Measurements from ENCODE around the gene CCDC167. TPM values are rescaled to one million over a fixed set of nuclear protein-coding genes. Genes with fewer than 3 reads are reported as not detected.
A peak's percentile ranks its signal among the peaks of the same experiment; 100 is the strongest.
"Not testable (repeated sequence)": the region's sequence is repeated elsewhere in the genome, so short reads cannot be mapped to it uniquely, and the experiment has no call there.

Gene CCDC167
- total and polyA plus RNA-seq, 2 donors (not counting 1 experiment from before 2014, with no cell fraction given) = 11.1 to 60.1 TPM

GRCh38 chr6:37451441-37452193, 48.1 kb downstream of the CCDC167 start:
- Histone ChIP-seq H3K4me2 (replicated peaks; ENCODE audit: low read depth, low read length, poor library complexity, severe bottlenecking) (no peak overlapping the region), H4K20me1 (ENCODE audit: control insufficient read depth, insufficient read depth, low read length, poor library complexity, severe bottlenecking) (peaks cover 14% of the 10 kb centered on the region), H3K4me3 (ENCODE audit: control extremely low read depth in 1 of 5, extremely low read depth in 1 of 5, insufficient read depth in 1 of 5, low read depth in 2 of 5, low read length in 4 of 5) (no peak overlapping the region), H3K36me3 (replicated peaks in 1 of 2; ENCODE audit: control extremely low read depth in 1 of 2, control insufficient read depth in 1 of 2, extremely low read depth in 1 of 2, insufficient read depth in 2 of 2, low read length in 1 of 2) (peaks cover 14 to 90% of the 10 kb centered on the region in 2 experiments), H3K79me2 (ENCODE audit: control insufficient read depth, insufficient read depth, low read length) (peaks cover 15% of the 10 kb centered on the region), H2AFZ (ENCODE audit: insufficient read depth, low read depth, low read length, poor library complexity, severe bottlenecking) (no peak overlapping the region), H3K27me3 (replicated peaks in 1 of 4; ENCODE audit: control extremely low read depth in 1 of 4, control insufficient read depth in 3 of 4, insufficient read depth in 4 of 4, low read length in 3 of 4) (no peaks in the 10 kb centered on the region), H3K4me1 (ENCODE audit: control insufficient read depth in 2 of 2, insufficient read depth in 2 of 2, low read length in 2 of 2) (no peaks in the 10 kb centered on the region), H3K9ac (ENCODE audit: low read length) (no peak overlapping the region), H3K27ac (ENCODE audit: low read length in 2 of 2) (no peak overlapping the region), H3K9me3 (ENCODE audit: control extremely low read depth in 1 of 3, control insufficient read depth in 2 of 3, insufficient read depth in 1 of 3, low read length in 2 of 3) (no peaks in the 10 kb centered on the region)
- intact Hi-C loops (cut with micrococcal nuclease) = no loop called here
- DNase-seq (no peak), ATAC-seq (ENCODE audit: low read depth) (no peak)
- H3K27me3 Mint-ChIP-seq = no peaks in the 10 kb centered on the region
- H3K27ac Mint-ChIP-seq = no peak overlapping the region
- H3K4me1 Mint-ChIP-seq = no peaks in the 10 kb centered on the region
- H3K9me3 Mint-ChIP-seq (ENCODE audit: insufficient read depth) = no peaks in the 10 kb centered on the region
- 100% methylated on average over 1 of the region's 2 CpGs for WGBS (ENCODE audit: insufficient coverage)
- CTCF ChIA-PET = no interaction called here
- no peak overlapping the region for H3K4me3 Mint-ChIP-seq
- TF ChIP-seq EZH2 (IDR thresholded peaks at IDR 0.05; ENCODE audit: borderline replicate concordance, insufficient read depth, low read depth, low read length, poor library complexity, severe bottlenecking) (no peak), CTCF (IDR thresholded peaks at IDR 0.05) (no peak)
- POLR2A ChIA-PET = no interaction called here

GRCh38 chr6:37449984-37450383, 49.7 kb downstream of the CCDC167 start:
- H3K4me2 ChIP-seq (replicated peaks; ENCODE audit: low read depth, low read length, poor library complexity, severe bottlenecking) = no peak overlapping the region
- no peak overlapping the region for H2AFZ ChIP-seq (ENCODE audit: insufficient read depth, low read depth, low read length, poor library complexity, severe bottlenecking)
- DNase-seq (no peak), ATAC-seq (ENCODE audit: low read depth) (no peak)
- Mint-ChIP-seq H3K4me1 (no peaks in the 10 kb centered on the region), H3K9me3 (ENCODE audit: insufficient read depth) (no peaks in the 10 kb centered on the region), H3K27ac (no peak overlapping the region), H3K27me3 (no peaks in the 10 kb centered on the region), H3K4me3 (no peak overlapping the region)
- peaks cover 30% of the 10 kb centered on the region for H3K79me2 ChIP-seq (ENCODE audit: control insufficient read depth, insufficient read depth, low read length)
- H3K9ac ChIP-seq (ENCODE audit: low read length) = no peak overlapping the region
- 88% methylated on average over 4 of the region's 4 CpGs for WGBS (ENCODE audit: insufficient coverage)
- ChIA-PET CTCF (no interaction called here), POLR2A (no interaction called here)
- no peak overlapping the region for H3K27ac ChIP-seq (ENCODE audit: low read length in 2 of 2)
- no peaks in the 10 kb centered on the region for H3K9me3 ChIP-seq (ENCODE audit: control extremely low read depth in 1 of 3, control insufficient read depth in 2 of 3, insufficient read depth in 1 of 3, low read length in 2 of 3)
- peaks cover 6% of the 10 kb centered on the region for H4K20me1 ChIP-seq (ENCODE audit: control insufficient read depth, insufficient read depth, low read length, poor library complexity, severe bottlenecking)
- intact Hi-C loops (cut with micrococcal nuclease) = no loop called here
- H3K4me1 ChIP-seq (ENCODE audit: control insufficient read depth in 2 of 2, insufficient read depth in 2 of 2, low read length in 2 of 2) = no peaks in the 10 kb centered on the region
- no peaks in the 10 kb centered on the region for H3K27me3 ChIP-seq (replicated peaks in 1 of 4; ENCODE audit: control extremely low read depth in 1 of 4, control insufficient read depth in 3 of 4, insufficient read depth in 4 of 4, low read length in 3 of 4)
- no peak overlapping the region for H3K4me3 ChIP-seq (ENCODE audit: control extremely low read depth in 1 of 5, extremely low read depth in 1 of 5, insufficient read depth in 1 of 5, low read depth in 2 of 5, low read length in 4 of 5)
- H3K36me3 ChIP-seq (replicated peaks in 1 of 2; ENCODE audit: control extremely low read depth in 1 of 2, control insufficient read depth in 1 of 2, extremely low read depth in 1 of 2, insufficient read depth in 2 of 2, low read length in 1 of 2) = peaks cover 16 to 89% of the 10 kb centered on the region in 2 experiments
- no peak for TF ChIP-seq EZH2 (IDR thresholded peaks at IDR 0.05; ENCODE audit: borderline replicate concordance, insufficient read depth, low read depth, low read length, poor library complexity, severe bottlenecking)
- no peak for TF ChIP-seq CTCF (IDR thresholded peaks at IDR 0.05)

- Mint-ChIP-seq H3K4me1 (peaks cover 12% of the 10 kb centered on the region), H3K27ac (peak overlapping the region; percentile 51), H3K4me3 (peak overlapping the region; percentile 76)
- Histone ChIP-seq H3K4me2 (replicated peaks; ENCODE audit: low read depth, low read length, poor library complexity, severe bottlenecking) (peak overlapping the region; percentile 67), H3K36me3 (replicated peaks in 1 of 2; ENCODE audit: control extremely low read depth in 1 of 2, control insufficient read depth in 1 of 2, extremely low read depth in 1 of 2, insufficient read depth in 2 of 2, low read length in 1 of 2) (peaks cover 8 to 63% of the 10 kb centered on the region in 2 experiments), H3K4me3 (ENCODE audit: control extremely low read depth in 1 of 5, extremely low read depth in 1 of 5, insufficient read depth in 1 of 5, low read depth in 2 of 5, low read length in 4 of 5) (peak overlapping the region in 2 of 5 experiments; percentile 22 to 35), H3K4me1 (ENCODE audit: control insufficient read depth in 2 of 2, insufficient read depth in 2 of 2, low read length in 2 of 2) (peaks cover 10 to 11% of the 10 kb centered on the region in 2 donors), H3K79me2 (ENCODE audit: control insufficient read depth, insufficient read depth, low read length) (peaks cover 82% of the 10 kb centered on the region), H3K9ac (ENCODE audit: low read length) (peak overlapping the region; percentile 56)
- H2AFZ ChIP-seq (ENCODE audit: insufficient read depth, low read depth, low read length, poor library complexity, severe bottlenecking); intact Hi-C loops (cut with micrococcal nuclease); H3K9me3 Mint-ChIP-seq (ENCODE audit: insufficient read depth); H3K9me3 ChIP-seq (ENCODE audit: control extremely low read depth in 1 of 3, control insufficient read depth in 2 of 3, insufficient read depth in 1 of 3, low read length in 2 of 3); H3K27ac ChIP-seq (ENCODE audit: low read length in 2 of 2); H4K20me1 ChIP-seq (ENCODE audit: control insufficient read depth, insufficient read depth, low read length, poor library complexity, severe bottlenecking); DNase-seq; H3K27me3 Mint-ChIP-seq; ATAC-seq (ENCODE audit: low read depth); H3K27me3 ChIP-seq (replicated peaks in 1 of 4; ENCODE audit: control extremely low read depth in 1 of 4, control insufficient read depth in 3 of 4, insufficient read depth in 4 of 4, low read length in 3 of 4): not testable (repeated sequence)
- ChIA-PET CTCF (interaction anchor here (1.0 kb wide), 1 partner anchor 123 kb away, joined by 3 read pairs; no protein-coding TSS in a partner anchor), POLR2A (interaction anchor here (0.7 kb wide), 1 partner anchor 1323 kb away, joined by 5 read pairs; no protein-coding TSS in a partner anchor)
- WGBS (ENCODE audit: insufficient coverage) = no CpG with 5 or more reads among the region's 5 CpGs
These were observed 56.5 kb downstream of the CCDC167 start for GRCh38 chr6:37443216-37443542.

Measured in B cell (primary cell).